HG03139 (cell line): Measurements from ENCODE around the gene ANKRD30A.
"Not testable (repeated sequence)": the region's sequence is repeated elsewhere in the genome, so short reads cannot be mapped to it uniquely, and the experiment has no call there.

ENCODE experiments used
- ATAC-seq: cut with Tn5 transposase; IDR thresholded peaks from one replicate; pipeline ENCODE4 v1.9.1; 2021; ENCODE audit not compliant: unreplicated experiment

The ANKRD30A gene

GRCh38 chr10:37125191-37125732 is at the start of gene ANKRD30A:
ANKRD30A (plus strand) TSS chr10:37125598; CDS start chr10:37125788, 190 bp downstream.
- no peak for ATAC-seq

GRCh38 chr10:37076083-37076482 is 49.3 kb upstream of the ANKRD30A start:
- not testable (repeated sequence) for ATAC-seq

GRCh38 chr10:37095792-37096573 is 29.4 kb upstream of the ANKRD30A start:
- ATAC-seq, result no peak

GRCh38 chr10:37101261-37101660 is 24.1 kb upstream of the ANKRD30A start:
- ATAC-seq, result no peak

GRCh38 chr10:37109000-37109399 is 16.4 kb upstream of the ANKRD30A start:
- no peak for ATAC-seq

GRCh38 chr10:37124532-37124931 is 866 bp upstream of the ANKRD30A start:
- ATAC-seq, result no peak

GRCh38 chr10:37125921-37126320 is 523 bp downstream of the ANKRD30A start:
- ATAC-seq, result no peak

- ATAC-seq, result no peak
Measured at GRCh38 chr10:37146443-37146842, 21.0 kb downstream of the ANKRD30A start.

- not testable (repeated sequence) for ATAC-seq
Measured at GRCh38 chr10:37162430-37162829, 37.0 kb downstream of the ANKRD30A start.

- not testable (repeated sequence) for ATAC-seq
Measured at GRCh38 chr10:37171945-37172344, 46.5 kb downstream of the ANKRD30A start.

GRCh38 chr10:37178296-37178695 is 52.9 kb downstream of the ANKRD30A start:
- not testable (repeated sequence) for ATAC-seq

- not testable (repeated sequence) for ATAC-seq
Measured at GRCh38 chr10:37182719-37183118, 57.3 kb downstream of the ANKRD30A start.

- ATAC-seq, result no peak
Measured at GRCh38 chr10:37206132-37206531, 80.7 kb downstream of the ANKRD30A start.

GRCh38 chr10:37220866-37221265 is 95.5 kb downstream of the ANKRD30A start:
- no peak for ATAC-seq

GRCh38 chr10:37222046-37222445 is 96.6 kb downstream of the ANKRD30A start:
- ATAC-seq, result no peak

- no peak for ATAC-seq
Measured at GRCh38 chr10:37225163-37225562, 99.8 kb downstream of the ANKRD30A start.

GRCh38 chr10:37226524-37226923 is 101.1 kb downstream of the ANKRD30A start:
- ATAC-seq, result no peak

- no peak for ATAC-seq
Measured at GRCh38 chr10:37234692-37235091, 109.3 kb downstream of the ANKRD30A start.

- no peak for ATAC-seq
Measured at GRCh38 chr10:37236093-37236492, 110.7 kb downstream of the ANKRD30A start.

- no peak for ATAC-seq
Measured at GRCh38 chr10:37240223-37240622, 114.8 kb downstream of the ANKRD30A start.

GRCh38 chr10:37246637-37247036 is 121.2 kb downstream of the ANKRD30A start:
- ATAC-seq, result no peak

- not testable (repeated sequence) for ATAC-seq
Measured at GRCh38 chr10:37255837-37256236, 130.4 kb downstream of the ANKRD30A start.

- ATAC-seq, result no peak
Measured at GRCh38 chr10:37263304-37263703, 137.9 kb downstream of the ANKRD30A start.
